Activated CD8-positive, alpha-beta T cell treated with anti-CD3 and anti-CD28 coated beads for 36 hours (primary cell): Measurements from ENCODE around the gene VPS26A. TPM values are rescaled to one million over a fixed set of nuclear protein-coding genes. Genes with fewer than 3 reads are reported as not detected.
"Not testable (repeated sequence)": the region's sequence is repeated elsewhere in the genome, so short reads cannot be mapped to it uniquely, and the experiment has no call there.

Source experiments
- ATAC-seq: fragments of 200-7000 bp; cut with Tn5 transposase; one replicate; pipeline ENCODE4 v1.10.0; 2021; ENCODE audit warnings: mild to moderate bottlenecking, moderate library complexity
- CTCF ChIA-PET: fragments of 350-600 bp; sonication (Branson Sonifier 250); formaldehyde crosslinking; loops from one replicate; lab custom pipeline; 2021; ENCODE audit warnings: antibody characterized with exemption; lab: Charles Lee
- POLR2A ChIA-PET: fragments of 350-600 bp; sonication (Branson Sonifier 250); formaldehyde crosslinking; loops from one replicate; lab custom pipeline; 2021; ENCODE audit warnings: antibody characterized with exemption; lab: Charles Lee
- DNase-seq: peaks from one replicate; pipeline ENCODE4 v3.0.0-alpha.2; 2020
- H3K27ac Mint-ChIP-seq: one replicate; pipeline ENCODE4 v1.8.0; 2021; ENCODE audit warnings: mild to moderate bottlenecking, mixed read lengths
- H3K27me3 Mint-ChIP-seq: one replicate; pipeline ENCODE4 v1.8.0; 2021; ENCODE audit warnings: mixed read lengths
- H3K36me3 Mint-ChIP-seq: one replicate; pipeline ENCODE4 v1.8.0; 2021; ENCODE audit warnings: low read depth, mixed read lengths
- H3K4me1 Mint-ChIP-seq: one replicate; pipeline ENCODE4 v1.8.0; 2021; ENCODE audit warnings: low read depth, mixed read lengths
- H3K4me3 Mint-ChIP-seq: one replicate; pipeline ENCODE4 v1.8.0; 2021; ENCODE audit warnings: mild to moderate bottlenecking, moderate library complexity, mixed read lengths
- H3K9me3 Mint-ChIP-seq: one replicate; pipeline ENCODE4 v1.8.0; 2021; ENCODE audit warnings: mixed read lengths
- intact Hi-C: fragments of 100-400 bp; cut with micrococcal nuclease; formaldehyde crosslinking; loops from one replicate; pipeline ENCODE4 v1.10.0; 2022
- total RNA-seq, 2 experiments: library from RNA; stranded (reverse); gene quantifications; one replicate each; pipeline ENCODE4 v1.2.3, GENCODE V29; 2021
- TF ChIP-seq, protein P1 (sequence below): fragments of 200-600 bp; IDR thresholded peaks from one replicate; pipeline ENCODE4 v1.8.0; 2022; ENCODE audit warnings: antibody characterized with exemption, mild to moderate bottlenecking

Gene VPS26A
- total RNA-seq, 2 experiments from 2014 or later, result 33.1 to 34.5 TPM

DNA sequence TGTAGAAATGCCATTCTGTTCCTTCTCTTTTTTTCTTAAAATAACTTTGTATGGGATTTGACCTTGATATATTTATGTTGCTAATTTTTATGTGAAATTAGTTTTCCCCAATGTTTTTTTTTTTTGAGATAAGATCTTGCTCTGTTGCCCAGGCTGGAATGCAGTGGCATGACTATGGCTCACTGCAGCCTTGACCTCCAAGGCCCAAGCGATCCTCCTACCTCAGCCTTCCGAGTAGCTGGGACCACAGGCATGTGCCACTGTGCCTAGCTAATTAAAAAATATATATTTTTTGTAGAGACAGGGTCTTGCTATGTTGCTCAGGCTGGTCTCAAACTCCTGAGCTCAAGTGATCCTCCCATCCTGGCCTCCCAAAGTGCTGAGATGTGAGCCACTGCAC lies 16.0 kb downstream of the VPS26A start:
- ATAC-seq, result no peak
- no peaks in the 10 kb centered on the region for H3K9me3 Mint-ChIP-seq
- no peak overlapping the region for H3K4me3 Mint-ChIP-seq
- H3K27me3 Mint-ChIP-seq, result no peaks in the 10 kb centered on the region
- H3K36me3 Mint-ChIP-seq, result peaks cover 3% of the 10 kb centered on the region
- TF ChIP-seq, protein P1, sequence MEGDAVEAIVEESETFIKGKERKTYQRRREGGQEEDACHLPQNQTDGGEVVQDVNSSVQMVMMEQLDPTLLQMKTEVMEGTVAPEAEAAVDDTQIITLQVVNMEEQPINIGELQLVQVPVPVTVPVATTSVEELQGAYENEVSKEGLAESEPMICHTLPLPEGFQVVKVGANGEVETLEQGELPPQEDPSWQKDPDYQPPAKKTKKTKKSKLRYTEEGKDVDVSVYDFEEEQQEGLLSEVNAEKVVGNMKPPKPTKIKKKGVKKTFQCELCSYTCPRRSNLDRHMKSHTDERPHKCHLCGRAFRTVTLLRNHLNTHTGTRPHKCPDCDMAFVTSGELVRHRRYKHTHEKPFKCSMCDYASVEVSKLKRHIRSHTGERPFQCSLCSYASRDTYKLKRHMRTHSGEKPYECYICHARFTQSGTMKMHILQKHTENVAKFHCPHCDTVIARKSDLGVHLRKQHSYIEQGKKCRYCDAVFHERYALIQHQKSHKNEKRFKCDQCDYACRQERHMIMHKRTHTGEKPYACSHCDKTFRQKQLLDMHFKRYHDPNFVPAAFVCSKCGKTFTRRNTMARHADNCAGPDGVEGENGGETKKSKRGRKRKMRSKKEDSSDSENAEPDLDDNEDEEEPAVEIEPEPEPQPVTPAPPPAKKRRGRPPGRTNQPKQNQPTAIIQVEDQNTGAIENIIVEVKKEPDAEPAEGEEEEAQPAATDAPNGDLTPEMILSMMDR, result no peak
- peaks cover 9% of the 10 kb centered on the region for H3K4me1 Mint-ChIP-seq
- no peak overlapping the region for H3K27ac Mint-ChIP-seq
- no peak for DNase-seq
- ChIA-PET CTCF (interaction anchor here (0.9 to 1.0 kb wide), 3 partner anchors 10 to 131 kb away, joined by 3 read pairs; partner anchors contain the start of gene HKDC1), POLR2A (interaction anchor here (0.8 to 1.0 kb wide), 2 partner anchors 9 to 150 kb away, joined by 3 read pairs; no protein-coding TSS in a partner anchor)
- intact Hi-C loops, result no loop called here

- Mint-ChIP-seq H3K36me3 (peaks cover 1% of the 10 kb centered on the region), H3K4me3 (no peak overlapping the region), H3K27me3 (no peaks in the 10 kb centered on the region), H3K4me1 (peaks cover 11% of the 10 kb centered on the region), H3K9me3 (no peaks in the 10 kb centered on the region), H3K27ac (no peak overlapping the region)
- TF ChIP-seq, protein P1, result no peak
- ChIA-PET CTCF (no interaction called here), POLR2A (interaction anchor here (1.4 kb wide), 1 partner anchor 13 kb away, joined by 6 read pairs; no protein-coding TSS in a partner anchor)
- no peak for ATAC-seq
- DNase-seq, result no peak
- intact Hi-C loops, result no loop called here
These were observed 17.3 kb downstream of the VPS26A start for GRCh38 chr10:69141304-69141703.

DNA sequence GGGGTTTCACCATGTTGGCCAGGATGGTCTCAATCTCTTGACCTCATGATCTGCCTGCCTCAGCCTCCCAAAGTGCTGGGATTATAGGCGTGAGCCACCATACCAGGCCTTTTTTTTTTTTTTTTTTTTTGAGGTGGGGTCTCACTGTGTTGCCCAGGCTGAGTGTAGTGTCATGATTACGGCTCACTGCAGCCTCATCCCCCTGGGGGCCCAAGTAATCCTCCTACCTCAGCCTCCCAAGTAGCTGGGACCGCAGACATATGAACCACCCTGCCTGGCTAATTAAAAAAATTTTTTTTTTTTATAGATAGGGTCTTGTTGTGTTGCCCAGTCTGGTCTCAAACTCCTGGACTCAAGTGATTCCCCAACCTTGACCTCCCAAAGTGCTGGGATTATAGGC lies 18.1 kb downstream of the VPS26A start:
- POLR2A ChIA-PET, result interaction anchor here (0.8 to 1.3 kb wide), 2 partner anchors 17 to 209 kb away, joined by 3 to 5 read pairs; no protein-coding TSS in a partner anchor
- ATAC-seq, H3K4me3 Mint-ChIP-seq, DNase-seq, intact Hi-C loops, H3K36me3 Mint-ChIP-seq, H3K27me3 Mint-ChIP-seq, H3K9me3 Mint-ChIP-seq, H3K27ac Mint-ChIP-seq: not testable (repeated sequence)
- H3K4me1 Mint-ChIP-seq, result peaks cover 17% of the 10 kb centered on the region
- CTCF ChIA-PET, result interaction anchor here (0.6 to 0.9 kb wide), 3 partner anchors 13 to 208 kb away, joined by 3 read pairs; no protein-coding TSS in a partner anchor

DNA sequence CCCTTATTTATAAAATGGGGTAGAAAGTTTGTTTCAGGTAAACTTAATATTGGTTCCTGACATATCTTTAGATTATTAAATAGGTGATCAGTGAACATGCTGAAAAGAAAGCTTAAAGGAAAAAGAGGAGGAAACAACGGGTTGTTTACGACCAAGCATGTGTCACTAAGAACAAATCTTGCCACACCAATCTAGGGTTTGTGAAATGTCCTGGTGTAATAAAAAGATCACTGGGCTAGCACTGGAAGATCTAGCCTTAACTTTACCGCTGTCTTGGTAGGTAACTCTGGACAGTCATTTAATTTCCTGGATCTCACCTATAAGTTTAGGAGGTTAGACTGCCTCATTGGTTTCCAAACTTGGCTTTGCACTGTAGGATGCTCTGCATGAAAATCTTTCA lies 19.0 kb downstream of the VPS26A start:
- H3K4me3 Mint-ChIP-seq, result no peak overlapping the region
- intact Hi-C loops, result no loop called here
- no peak for ATAC-seq
- H3K27me3 Mint-ChIP-seq, result no peaks in the 10 kb centered on the region
- H3K9me3 Mint-ChIP-seq, result no peaks in the 10 kb centered on the region
- ChIA-PET CTCF (interaction anchor here (0.6 to 0.9 kb wide), 2 partner anchors 14 to 209 kb away, joined by 3 read pairs; no protein-coding TSS in a partner anchor), POLR2A (interaction anchor here (0.8 to 1.3 kb wide), 2 partner anchors 18 to 209 kb away, joined by 3 to 5 read pairs; no protein-coding TSS in a partner anchor)
- no peak overlapping the region for H3K27ac Mint-ChIP-seq
- peaks cover 17% of the 10 kb centered on the region for H3K4me1 Mint-ChIP-seq
- H3K36me3 Mint-ChIP-seq, result peaks cover 1% of the 10 kb centered on the region
- TF ChIP-seq, protein P1, result no peak
- DNase-seq, result no peak

- ChIA-PET POLR2A (no interaction called here), CTCF (interaction anchor here (1.2 kb wide), 1 partner anchor 16 kb away, joined by 3 read pairs; no protein-coding TSS in a partner anchor)
- Mint-ChIP-seq H3K36me3 (peaks cover 1% of the 10 kb centered on the region), H3K4me1 (peaks cover 23% of the 10 kb centered on the region), H3K9me3 (no peaks in the 10 kb centered on the region), H3K27ac (no peak overlapping the region), H3K27me3 (no peaks in the 10 kb centered on the region), H3K4me3 (no peak overlapping the region)
- ATAC-seq (no peak), DNase-seq (no peak)
- TF ChIP-seq, protein P1, result no peak
- intact Hi-C loops, result no loop called here
These were observed 21.4 kb downstream of the VPS26A start for GRCh38 chr10:69145329-69145728.
